SU-DHL-6 (cell line): ENCODE data around the gene MIDN.

ENCODE experiments used
- H2AFZ ChIP-seq: fragments of 200-600 bp; sonication (generic); 2 replicates; pipeline ENCODE4 v1.6.1; 2014; ENCODE audit warnings: low read depth, mild to moderate bottlenecking, moderate library complexity, mixed read lengths, antibody characterized with exemption, low read length; ENCODE audit not compliant: severe bottlenecking
- H3F3A ChIP-seq: fragments of 200-600 bp; shearing (Covaris generic); 2 replicates; pipeline ENCODE4 v1.6.0; 2016; ENCODE audit warnings: antibody characterized with exemption, mild to moderate bottlenecking; ENCODE audit not compliant: insufficient read depth
- H3K27ac ChIP-seq: fragments of 200-600 bp; sonication (generic); 2 replicates; pipeline ENCODE4 v1.5.1; 2016; ENCODE audit warnings: low read depth, mild to moderate bottlenecking, low read length, moderate library complexity, mixed read lengths
- H3K27me3 ChIP-seq: fragments of 200-600 bp; sonication (generic), shearing (Covaris generic); 2 replicates; pipeline ENCODE4 v1.6.0; 2014; ENCODE audit warnings: mild to moderate bottlenecking, low read length
- H3K36me3 ChIP-seq: fragments of 200-600 bp; sonication (generic); 2 replicates; pipeline ENCODE4 v1.6.1; 2014; ENCODE audit warnings: mild to moderate bottlenecking, low read length, mixed read lengths
- H3K4me2 ChIP-seq: fragments of 300-600, 200-600 bp; shearing (Covaris generic), sonication (generic); 2 replicates; pipeline ENCODE4 v1.6.0; 2014; ENCODE audit warnings: low read length, low read depth, mild to moderate bottlenecking; ENCODE audit not compliant: poor library complexity, severe bottlenecking
- H3K4me3 ChIP-seq: fragments of 200-600 bp; sonication (generic); 2 replicates; pipeline ENCODE4 v1.5.1; 2014; ENCODE audit warnings: antibody characterized with exemption, low read length, mild to moderate bottlenecking, mixed read lengths; ENCODE audit not compliant: insufficient read depth, poor library complexity, severe bottlenecking
- H3K79me2 ChIP-seq: fragments of 200-600 bp; sonication (generic); 2 replicates; pipeline ENCODE4 v1.6.1; 2014; ENCODE audit warnings: mild to moderate bottlenecking, low read length, moderate library complexity; ENCODE audit not compliant: insufficient read depth
- H3K9ac ChIP-seq: fragments of 200-600 bp; sonication (generic); 2 replicates; pipeline ENCODE4 v1.7.0; 2014; ENCODE audit warnings: mild to moderate bottlenecking, low read length
- H3K9me2 ChIP-seq: fragments of 200-600 bp; sonication (generic); replicated peaks from 2 replicates; pipeline ENCODE4 v1.6.1; 2014; ENCODE audit warnings: low read length; ENCODE audit not compliant: insufficient read depth
- H3K9me3 ChIP-seq: fragments of 200-600 bp; sonication (generic); 2 replicates; pipeline ENCODE4 v1.6.1; 2014; ENCODE audit warnings: low read length, mixed read lengths; ENCODE audit not compliant: insufficient read depth
- H4K20me1 ChIP-seq: fragments of 200-600 bp; sonication (generic); 2 replicates; pipeline ENCODE4 v1.6.1; 2014; ENCODE audit warnings: low read depth, mild to moderate bottlenecking, antibody characterized with exemption, low read length, moderate library complexity, mixed read lengths
- EZH2phosphoT487 ChIP-seq: fragments of 200-600 bp; sonication (generic), shearing (Covaris generic); conservative IDR thresholded peaks from 2 replicates; pipeline ENCODE4 v1.6.1; 2018; ENCODE audit warnings: mild to moderate bottlenecking, antibody characterized with exemption, low read length, moderate library complexity, mixed read lengths
- TF ChIP-seq, protein P1 (sequence below): fragments of 200-600 bp; sonication (generic); IDR thresholded peaks from one replicate; pipeline ENCODE4 v1.5.1; 2017; ENCODE audit warnings: antibody characterized with exemption, mild to moderate bottlenecking, low read length, moderate library complexity; ENCODE audit not compliant: insufficient read depth, poor library complexity, severe bottlenecking

The MIDN gene

DNA sequence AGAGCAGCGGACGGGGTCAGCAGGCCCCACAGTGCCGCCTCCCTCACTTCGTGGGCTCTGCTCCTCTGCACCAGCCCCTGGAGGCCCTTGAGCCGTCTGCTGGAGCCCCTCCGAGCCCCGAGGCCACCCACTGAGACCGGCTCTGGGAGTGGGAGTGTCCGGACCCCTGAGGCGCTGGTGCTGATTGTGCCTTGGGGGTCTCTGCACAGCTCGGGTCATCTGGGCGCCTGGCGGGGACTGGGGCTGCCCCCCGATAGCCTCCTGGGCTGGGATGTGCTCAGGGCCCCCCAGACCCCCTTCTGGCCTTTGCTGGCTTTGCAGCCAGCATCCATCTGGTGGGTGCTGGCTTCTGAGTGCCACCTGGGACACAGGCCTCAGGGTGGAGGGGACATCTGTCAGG lies 26.0 kb upstream of the MIDN start:
- H3K27me3 ChIP-seq, result no peaks in the 10 kb centered on the region
- no peaks in the 10 kb centered on the region for H3F3A ChIP-seq
- H3K9ac ChIP-seq, result no peak overlapping the region
- no peaks in the 10 kb centered on the region for H3K9me2 ChIP-seq
- no peak overlapping the region for H2AFZ ChIP-seq
- H3K79me2 ChIP-seq, result no peaks in the 10 kb centered on the region
- no peaks in the 10 kb centered on the region for H3K36me3 ChIP-seq
- no peak overlapping the region for H3K4me3 ChIP-seq
- TF ChIP-seq, protein P1, sequence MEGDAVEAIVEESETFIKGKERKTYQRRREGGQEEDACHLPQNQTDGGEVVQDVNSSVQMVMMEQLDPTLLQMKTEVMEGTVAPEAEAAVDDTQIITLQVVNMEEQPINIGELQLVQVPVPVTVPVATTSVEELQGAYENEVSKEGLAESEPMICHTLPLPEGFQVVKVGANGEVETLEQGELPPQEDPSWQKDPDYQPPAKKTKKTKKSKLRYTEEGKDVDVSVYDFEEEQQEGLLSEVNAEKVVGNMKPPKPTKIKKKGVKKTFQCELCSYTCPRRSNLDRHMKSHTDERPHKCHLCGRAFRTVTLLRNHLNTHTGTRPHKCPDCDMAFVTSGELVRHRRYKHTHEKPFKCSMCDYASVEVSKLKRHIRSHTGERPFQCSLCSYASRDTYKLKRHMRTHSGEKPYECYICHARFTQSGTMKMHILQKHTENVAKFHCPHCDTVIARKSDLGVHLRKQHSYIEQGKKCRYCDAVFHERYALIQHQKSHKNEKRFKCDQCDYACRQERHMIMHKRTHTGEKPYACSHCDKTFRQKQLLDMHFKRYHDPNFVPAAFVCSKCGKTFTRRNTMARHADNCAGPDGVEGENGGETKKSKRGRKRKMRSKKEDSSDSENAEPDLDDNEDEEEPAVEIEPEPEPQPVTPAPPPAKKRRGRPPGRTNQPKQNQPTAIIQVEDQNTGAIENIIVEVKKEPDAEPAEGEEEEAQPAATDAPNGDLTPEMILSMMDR, result no peak
- no peak for TF ChIP-seq EZH2phosphoT487
- H3K9me3 ChIP-seq, result no peaks in the 10 kb centered on the region
- H3K27ac ChIP-seq, result no peak overlapping the region
- no peaks in the 10 kb centered on the region for H4K20me1 ChIP-seq
- H3K4me2 ChIP-seq, result no peak overlapping the region

DNA sequence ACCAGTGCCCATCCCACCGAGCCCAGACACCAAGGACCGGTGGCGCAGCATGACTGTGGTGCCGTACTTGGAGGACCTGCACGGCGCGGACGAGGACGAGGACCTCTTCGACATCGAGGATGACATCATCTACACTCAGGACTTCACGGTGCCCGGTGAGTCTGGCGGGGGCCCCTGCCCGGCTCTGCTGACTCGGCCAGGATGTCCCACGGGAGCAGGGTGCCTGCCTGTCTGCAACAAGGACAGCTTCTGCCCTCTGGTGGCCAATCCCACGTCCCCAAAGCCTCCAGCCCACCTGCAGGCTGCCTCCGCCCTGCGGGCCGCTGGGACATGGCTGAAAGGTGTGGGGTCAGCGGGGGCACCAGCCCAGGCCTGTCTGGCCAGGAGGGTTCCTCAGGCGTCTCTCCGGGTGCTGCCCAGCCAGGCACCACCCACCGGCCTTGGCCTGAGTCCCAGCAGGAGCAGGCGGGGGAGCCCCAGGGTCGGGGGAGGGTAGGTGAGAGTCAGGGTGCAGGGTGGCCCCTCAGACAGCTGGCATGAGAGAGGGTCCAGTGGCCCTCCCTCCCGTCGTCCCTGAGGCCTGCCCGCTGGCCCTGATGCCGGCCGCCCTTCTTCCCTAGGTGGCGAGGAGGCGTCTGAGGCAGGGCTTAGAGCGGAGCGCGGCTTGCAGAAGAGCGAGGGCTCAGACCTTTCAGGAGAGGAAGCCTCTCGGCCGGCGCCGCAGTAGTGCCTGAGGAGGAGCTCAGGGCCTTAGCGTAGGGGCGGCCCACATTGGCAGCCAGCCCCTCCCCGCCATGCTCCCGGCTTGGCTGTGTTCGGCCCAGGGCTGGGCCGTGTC lies 25.1 kb upstream of the MIDN start:
- Histone ChIP-seq H3F3A (no peaks in the 10 kb centered on the region), H3K36me3 (no peaks in the 10 kb centered on the region)

DNA sequence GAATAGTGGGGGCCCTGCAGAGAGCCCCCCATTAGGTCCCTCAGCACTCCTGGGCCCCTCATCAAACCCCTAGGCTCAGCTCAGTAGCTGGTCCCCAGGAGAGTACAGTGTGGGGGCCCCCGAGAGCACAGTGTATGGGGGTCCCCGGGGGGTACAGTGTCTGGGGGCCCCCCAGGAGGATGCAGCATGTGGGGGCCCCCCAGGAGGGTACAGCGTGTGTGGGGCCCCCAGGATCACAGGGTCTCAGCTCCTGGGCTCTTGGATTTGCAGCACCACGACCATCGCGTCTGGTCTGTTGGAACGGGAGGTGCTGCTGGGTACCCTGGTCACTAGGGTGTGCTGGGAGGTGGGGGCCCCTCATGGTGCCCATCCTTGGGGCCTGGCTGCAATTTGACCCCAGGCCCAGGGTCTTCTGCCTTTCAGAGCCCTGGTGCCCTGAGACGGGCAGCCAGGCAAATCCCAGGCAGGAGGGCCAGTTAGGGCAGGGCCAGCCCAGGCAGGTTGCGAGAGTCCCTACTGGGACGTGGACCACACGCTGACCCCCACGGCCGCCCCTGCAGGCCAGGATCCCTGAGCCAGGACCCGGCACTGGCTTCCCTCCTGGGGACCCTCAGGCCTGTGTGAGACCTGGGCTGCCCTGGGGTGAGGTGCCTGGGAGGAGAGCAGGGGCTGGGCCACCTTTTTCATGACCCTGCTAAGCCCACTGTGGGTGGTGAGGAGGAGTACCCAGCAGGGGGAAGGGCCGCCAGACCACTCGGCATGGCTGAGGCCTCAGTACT lies 24.1 kb upstream of the MIDN start:
- Histone ChIP-seq H3K4me3 (no peak overlapping the region), H3K9me2 (no peaks in the 10 kb centered on the region), H2AFZ (no peak overlapping the region), H3K27ac (no peak overlapping the region), H3F3A (no peaks in the 10 kb centered on the region), H3K9me3 (no peaks in the 10 kb centered on the region), H3K27me3 (no peaks in the 10 kb centered on the region), H3K36me3 (no peaks in the 10 kb centered on the region), H3K9ac (no peak overlapping the region), H3K4me2 (no peak overlapping the region), H3K79me2 (no peaks in the 10 kb centered on the region), H4K20me1 (no peaks in the 10 kb centered on the region)
- no peak for TF ChIP-seq EZH2phosphoT487
- TF ChIP-seq, protein P1, result no peak

More for the DNA sequence above, 25.1 kb upstream of the MIDN start:
- H3K4me3 ChIP-seq, result no peak overlapping the region
- TF ChIP-seq, protein P1, result peak; percentile 49
- no peak for TF ChIP-seq EZH2phosphoT487
- H4K20me1 ChIP-seq, result no peaks in the 10 kb centered on the region
- H2AFZ ChIP-seq, result no peak overlapping the region
- H3K4me2 ChIP-seq, result no peak overlapping the region
- H3K9ac ChIP-seq, result no peak overlapping the region
- H3K27me3 ChIP-seq, result no peaks in the 10 kb centered on the region
- H3K79me2 ChIP-seq, result no peaks in the 10 kb centered on the region
- H3K9me2 ChIP-seq, result no peaks in the 10 kb centered on the region
- H3K27ac ChIP-seq, result no peak overlapping the region
- no peaks in the 10 kb centered on the region for H3K9me3 ChIP-seq
